CD14-positive monocyte (primary cell): Measurements from ENCODE around the gene FOXO6. TPM values are rescaled to one million over a fixed set of nuclear protein-coding genes. Genes with fewer than 3 reads are reported as not detected.

ENCODE experiments used
- DNase-seq, 3 donors: peaks; one replicate each; pipeline ENCODE4 v3.0.0-alpha.2; 2011 to 2022
- H2AFZ ChIP-seq: 2 replicates; pipeline ENCODE4 v1.6.0; 2012; ENCODE audit warnings: mild to moderate bottlenecking, low read depth, low read length, inconsistent platforms; ENCODE audit not compliant: insufficient read depth, poor library complexity, severe bottlenecking
- H3K27ac ChIP-seq, 2 donors: 1 replicate in 1 of 2; 2 replicates in 1 of 2; pipeline ENCODE4 v1.5.1; 2012 to 2013; ENCODE audit warnings: low read length in 2 of 2, control low read depth in 1 of 2, inconsistent platforms in 1 of 2, low read depth in 1 of 2, mild to moderate bottlenecking in 1 of 2
- H3K27me3 ChIP-seq, 2 donors: one replicate each; pipeline versions ENCODE4 v1.6.0 to v1.6.1; 2011 to 2013; ENCODE audit warnings: low read length in 2 of 2; ENCODE audit not compliant: control insufficient read depth in 2 of 2, insufficient read depth in 2 of 2
- H3K36me3 ChIP-seq, 2 donors: replicated peaks in 1 of 2; 1 replicate in 1 of 2; 2 replicates in 1 of 2; pipeline versions ENCODE4 v1.5.1 to v1.6.1; 2012 to 2013; ENCODE audit warnings: low read length in 2 of 2, control low read depth in 1 of 2, inconsistent platforms in 1 of 2, mild to moderate bottlenecking in 1 of 2; ENCODE audit not compliant: insufficient read depth in 2 of 2, control insufficient read depth in 1 of 2
- H3K4me1 ChIP-seq, 2 donors: 1 replicate in 1 of 2; 2 replicates in 1 of 2; pipeline versions ENCODE4 v1.5.1 to v1.6.1; 2012 to 2013; ENCODE audit warnings: low read length in 2 of 2, control low read depth in 1 of 2, inconsistent platforms in 1 of 2, mild to moderate bottlenecking in 1 of 2, moderate library complexity in 1 of 2; ENCODE audit not compliant: insufficient read depth in 2 of 2, control insufficient read depth in 1 of 2
- H3K4me2 ChIP-seq: replicated peaks from 2 replicates; pipeline ENCODE3; 2012; ENCODE audit warnings: low read length, moderate library complexity, mild to moderate bottlenecking; ENCODE audit not compliant: poor library complexity, severe bottlenecking; ENCODE audit errors: extremely low read depth
- H3K4me3 ChIP-seq, 3 experiments: fragments of 200-600 bp in 1 of 3; sonication (generic) in 1 of 3; replicated peaks in 1 of 3; 1 replicate in 2 of 3; 2 replicates in 1 of 3; pipeline ENCODE4 v1.5.1; 2011 to 2013; ENCODE audit warnings: low read length in 3 of 3, mild to moderate bottlenecking in 3 of 3, control low read depth in 2 of 3, low read depth in 2 of 3, inconsistent platforms in 1 of 3, moderate library complexity in 1 of 3
- H3K79me2 ChIP-seq: 2 replicates; pipeline ENCODE4 v1.6.0; 2012; ENCODE audit warnings: mild to moderate bottlenecking, control low read depth, inconsistent platforms, low read length, moderate library complexity; ENCODE audit not compliant: insufficient read depth
- H3K9ac ChIP-seq: 2 replicates; pipeline ENCODE4 v1.6.0; 2017; ENCODE audit warnings: low read length, mild to moderate bottlenecking; ENCODE audit not compliant: insufficient read depth, poor library complexity, severe bottlenecking
- H3K9me3 ChIP-seq, 2 donors: replicated peaks in 1 of 2; 1 replicate in 1 of 2; 2 replicates in 1 of 2; pipeline versions ENCODE4 v1.5.1 to v1.6.1; 2012 to 2013; ENCODE audit warnings: low read length in 2 of 2, control low read depth in 1 of 2; ENCODE audit not compliant: control insufficient read depth in 1 of 2, insufficient read depth in 1 of 2
- H4K20me1 ChIP-seq: 2 replicates; pipeline ENCODE4 v1.6.0; 2012; ENCODE audit warnings: mild to moderate bottlenecking, low read length, control low read depth, moderate library complexity; ENCODE audit not compliant: insufficient read depth
- H3K27ac Mint-ChIP-seq, 7 donors: one replicate each; pipeline ENCODE4 v1.8.0; 2020; ENCODE audit warnings: mild to moderate bottlenecking in 7 of 7, mixed read lengths in 7 of 7, moderate library complexity in 6 of 7, inconsistent platforms in 2 of 7
- H3K27me3 Mint-ChIP-seq, 3 donors: one replicate each; pipeline ENCODE4 v1.8.0; 2021 to 2022; ENCODE audit warnings: low read depth in 3 of 3, mild to moderate bottlenecking in 3 of 3, mixed read lengths in 3 of 3, moderate library complexity in 3 of 3, inconsistent platforms in 1 of 3
- H3K36me3 Mint-ChIP-seq, 2 donors: one replicate each; pipeline ENCODE4 v1.8.0; 2020; ENCODE audit warnings: mixed read lengths in 2 of 2, inconsistent platforms in 1 of 2, mild to moderate bottlenecking in 1 of 2
- H3K4me1 Mint-ChIP-seq: one replicate; pipeline ENCODE4 v1.8.0; 2020; ENCODE audit warnings: mild to moderate bottlenecking, mixed read lengths
- H3K4me3 Mint-ChIP-seq, 2 donors: one replicate each; pipeline ENCODE4 v1.8.0; 2020; ENCODE audit warnings: mild to moderate bottlenecking in 2 of 2, mixed read lengths in 2 of 2, moderate library complexity in 1 of 2
- H3K9me3 Mint-ChIP-seq, 7 donors: one replicate each; pipeline ENCODE4 v1.8.0; 2020 to 2022; ENCODE audit warnings: mixed read lengths in 7 of 7, mild to moderate bottlenecking in 6 of 7, moderate library complexity in 6 of 7, inconsistent platforms in 2 of 7
- WGBS: methylation state at CpG from one replicate; pipeline ENCODE4 v1.1.5; 2013; ENCODE audit warnings: missing lambda C conversion rate; ENCODE audit not compliant: insufficient coverage; 5-methylcytosine and 5-hydroxymethylcytosine counted together
- intact Hi-C, 2 donors: fragments of 100-400 bp; cut with micrococcal nuclease; formaldehyde crosslinking; loops; one replicate each; pipeline versions ENCODE4 v1.15.0 to v1.15.1; 2023
- polyA plus RNA-seq, 3 donors: library from polyadenylated mRNA; depleted of rRNA in 1 of 3; unstranded in 2 of 3; stranded (reverse) in 1 of 3; fragments of 300-500 nt in 2 of 3; fragments of >200 nt in 1 of 3; fragmentation: Illumina TruSeq in 2 of 3; gene quantifications; 1 replicate in 2 of 3; 2 replicates in 1 of 3; pipeline ENCODE4 v1.2.3, GENCODE V29; 2012 to 2021
- TF ChIP-seq, protein P1 (sequence below): fragments of 200-600 bp; IDR thresholded peaks from one replicate; pipeline ENCODE4 v1.8.0; 2022; ENCODE audit warnings: antibody characterized with exemption, mild to moderate bottlenecking

Gene FOXO6
- polyA plus RNA-seq, 3 donors, result 0.05 TPM; not detected in 2

DNA sequence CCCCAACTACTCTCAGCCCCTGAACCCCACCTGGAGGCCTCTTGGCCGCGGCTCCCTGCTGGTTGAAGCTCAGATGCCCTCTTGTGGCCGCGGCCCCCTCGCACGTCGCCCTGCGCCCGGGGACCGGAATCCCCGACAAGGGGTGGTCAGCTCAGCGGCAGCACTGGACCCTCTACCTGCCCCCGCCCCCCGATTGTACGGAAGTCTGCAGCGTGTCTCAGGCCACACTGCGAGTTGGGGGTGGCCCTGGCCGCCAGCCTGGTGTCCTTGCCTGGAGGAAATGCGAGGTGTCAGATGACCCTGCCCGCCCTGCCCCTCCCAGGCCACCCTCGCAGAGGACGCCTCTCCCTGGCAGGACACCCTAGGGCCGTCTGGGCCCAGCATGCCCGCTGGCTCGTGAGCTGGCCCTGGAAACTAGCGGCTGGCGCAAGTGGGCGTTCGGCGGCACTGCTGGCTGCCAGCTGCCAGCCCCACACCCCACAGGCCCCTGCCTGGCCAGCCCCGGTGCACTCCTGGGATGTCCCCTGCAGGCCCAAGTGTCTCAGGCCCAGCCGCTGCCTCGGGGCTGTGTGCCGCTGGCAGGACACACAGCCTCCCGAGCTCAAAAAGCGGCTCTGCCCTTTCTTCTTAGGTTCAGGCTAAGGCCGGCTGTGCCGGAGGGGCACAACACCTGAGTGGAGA lies 62.4 kb downstream of the FOXO6 start:
- no peak for DNase-seq
- H3K27ac Mint-ChIP-seq, result no peak overlapping the region
- H3K9me3 ChIP-seq, result no peaks in the 10 kb centered on the region
- no peaks in the 10 kb centered on the region for H3K36me3 ChIP-seq
- peak overlapping the region; percentile 37 for H3K4me2 ChIP-seq
- H4K20me1 ChIP-seq, result no peaks in the 10 kb centered on the region
- intact Hi-C loops, result no loop called here
- no peak overlapping the region for H2AFZ ChIP-seq
- H3K4me3 ChIP-seq, result peak overlapping the region in 1 of 3 experiments; percentile 9
- peaks cover 23 to 32% of the 10 kb centered on the region in 2 donors for H3K4me1 ChIP-seq
- no peaks in the 10 kb centered on the region for H3K79me2 ChIP-seq
- TF ChIP-seq, protein P1, sequence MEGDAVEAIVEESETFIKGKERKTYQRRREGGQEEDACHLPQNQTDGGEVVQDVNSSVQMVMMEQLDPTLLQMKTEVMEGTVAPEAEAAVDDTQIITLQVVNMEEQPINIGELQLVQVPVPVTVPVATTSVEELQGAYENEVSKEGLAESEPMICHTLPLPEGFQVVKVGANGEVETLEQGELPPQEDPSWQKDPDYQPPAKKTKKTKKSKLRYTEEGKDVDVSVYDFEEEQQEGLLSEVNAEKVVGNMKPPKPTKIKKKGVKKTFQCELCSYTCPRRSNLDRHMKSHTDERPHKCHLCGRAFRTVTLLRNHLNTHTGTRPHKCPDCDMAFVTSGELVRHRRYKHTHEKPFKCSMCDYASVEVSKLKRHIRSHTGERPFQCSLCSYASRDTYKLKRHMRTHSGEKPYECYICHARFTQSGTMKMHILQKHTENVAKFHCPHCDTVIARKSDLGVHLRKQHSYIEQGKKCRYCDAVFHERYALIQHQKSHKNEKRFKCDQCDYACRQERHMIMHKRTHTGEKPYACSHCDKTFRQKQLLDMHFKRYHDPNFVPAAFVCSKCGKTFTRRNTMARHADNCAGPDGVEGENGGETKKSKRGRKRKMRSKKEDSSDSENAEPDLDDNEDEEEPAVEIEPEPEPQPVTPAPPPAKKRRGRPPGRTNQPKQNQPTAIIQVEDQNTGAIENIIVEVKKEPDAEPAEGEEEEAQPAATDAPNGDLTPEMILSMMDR, result peak; percentile 25
- H3K27ac ChIP-seq, result no peak overlapping the region
- H3K4me1 Mint-ChIP-seq, result peaks cover 22% of the 10 kb centered on the region
- peaks cover 0 to 2% (median 0%) of the 10 kb centered on the region in 7 donors for H3K9me3 Mint-ChIP-seq
- H3K36me3 Mint-ChIP-seq, result no peaks in the 10 kb centered on the region
- H3K27me3 ChIP-seq, result no peaks in the 10 kb centered on the region
- peak overlapping the region; percentile 49 to 57 for H3K4me3 Mint-ChIP-seq
- 64% methylated on average over 38 of the region's 38 CpGs for WGBS
- H3K9ac ChIP-seq, result no peak overlapping the region
- peaks cover 0 to 4% (median 1%) of the 10 kb centered on the region in 3 donors for H3K27me3 Mint-ChIP-seq

DNA sequence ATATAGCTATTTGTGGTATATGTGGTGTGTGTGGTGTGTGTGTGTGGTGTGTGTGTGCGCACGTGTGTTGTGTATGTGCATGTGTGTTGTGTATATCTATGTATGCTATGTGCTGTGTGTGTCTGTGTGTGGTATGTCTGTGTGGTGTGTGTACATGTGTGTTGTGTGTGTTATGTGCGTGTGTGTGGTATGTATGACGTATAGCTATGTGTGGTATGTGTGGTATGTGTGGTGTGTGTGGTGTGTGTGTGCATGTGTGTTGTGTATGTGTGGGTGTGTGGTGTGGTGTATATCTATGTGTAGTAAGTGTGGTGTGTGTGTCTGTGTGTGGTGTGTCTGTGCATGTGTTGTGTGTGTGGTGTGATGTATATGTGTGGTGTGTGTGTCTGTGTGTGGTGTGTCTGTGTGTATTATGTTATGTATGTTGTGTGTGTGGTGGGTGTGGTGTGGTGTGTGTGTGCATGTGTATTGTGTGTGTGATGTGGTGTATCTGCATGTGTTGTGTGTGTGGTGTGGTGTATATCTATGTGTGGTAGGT lies 63.4 kb downstream of the FOXO6 start:
- Mint-ChIP-seq H3K27ac (no peak overlapping the region), H3K27me3 (peaks cover 0 to 4% (median 1%) of the 10 kb centered on the region in 3 donors), H3K4me1 (peaks cover 31% of the 10 kb centered on the region), H3K9me3 (peaks cover 0 to 2% (median 0%) of the 10 kb centered on the region in 7 donors), H3K4me3 (no peak overlapping the region), H3K36me3 (peaks cover 0 to 5% of the 10 kb centered on the region in 2 donors)
- H3K4me1 ChIP-seq, result peaks cover 33 to 39% of the 10 kb centered on the region in 2 donors
- H3K9ac ChIP-seq, result no peak overlapping the region
- intact Hi-C loops, result no loop called here
- H4K20me1 ChIP-seq, result no peaks in the 10 kb centered on the region
- DNase-seq, result no peak
- no peak overlapping the region for H3K4me2 ChIP-seq
- TF ChIP-seq, protein P1, result no peak
- H3K27ac ChIP-seq, result no peak overlapping the region
- WGBS, result 98% methylated on average over 4 of the region's 4 CpGs
- H3K9me3 ChIP-seq, result no peaks in the 10 kb centered on the region
- H3K79me2 ChIP-seq, result no peaks in the 10 kb centered on the region
- H3K36me3 ChIP-seq, result no peaks in the 10 kb centered on the region
- no peaks in the 10 kb centered on the region for H3K27me3 ChIP-seq
- H2AFZ ChIP-seq, result no peak overlapping the region
- no peak overlapping the region for H3K4me3 ChIP-seq
